Endometrial microvascular endothelial cells (primary cell): ENCODE measurements around the gene GAD2. TPM values are rescaled to one million over a fixed set of nuclear protein-coding genes. Genes with fewer than 3 reads are reported as not detected.

ENCODE experiments used
- in situ Hi-C: cut with HindIII; loops from 2 replicates; pipeline ENCODE4 v1.10.0; 2017; ENCODE audit warnings: low sequenced_read_pairs, low pct_unique_long_range_greater_than_20kb; ENCODE audit errors: inconsistent ontology term
- total RNA-seq: library from RNA; depleted of rRNA; stranded (reverse); fragments of >200 nt; gene quantifications from one replicate; pipeline ENCODE4 v1.2.3, GENCODE V29; 2015; ENCODE audit errors: inconsistent ontology term

GAD2 gene
- total RNA-seq, 1 donor from 2014 or later, result not detected

- in situ Hi-C loops, result no loop called here
Measured at GRCh38 chr10:26219676-26220075, 3.1 kb downstream of the GAD2 start.

- in situ Hi-C loops, result no loop called here
Measured at GRCh38 chr10:26220901-26221300, 4.3 kb downstream of the GAD2 start.

- in situ Hi-C loops, result no loop called here
Measured at GRCh38 chr10:26221541-26221940, 5.0 kb downstream of the GAD2 start.

- in situ Hi-C loops, result no loop called here
Measured at GRCh38 chr10:26222563-26222962, 6.0 kb downstream of the GAD2 start.

- in situ Hi-C loops, result no loop called here
Measured at GRCh38 chr10:26225322-26225721, 8.7 kb downstream of the GAD2 start.

GRCh38 chr10:26227786-26228185 lies 11.2 kb downstream of the GAD2 start:
- in situ Hi-C loops, result no loop called here

- in situ Hi-C loops, result no loop called here
Measured at GRCh38 chr10:26232174-26232573, 15.6 kb downstream of the GAD2 start.

GRCh38 chr10:26235761-26236160 lies 19.2 kb downstream of the GAD2 start:
- in situ Hi-C loops, result no loop called here

GRCh38 chr10:26238378-26238777 lies 21.8 kb downstream of the GAD2 start:
- in situ Hi-C loops, result no loop called here

- in situ Hi-C loops, result no loop called here
Measured at GRCh38 chr10:26242706-26243350, 26.3 kb downstream of the GAD2 start.

- in situ Hi-C loops, result no loop called here
Measured at GRCh38 chr10:26243351-26243720, 26.8 kb downstream of the GAD2 start.

GRCh38 chr10:26249681-26250080 lies 33.1 kb downstream of the GAD2 start:
- in situ Hi-C loops, result no loop called here

- in situ Hi-C loops, result no loop called here
Measured at GRCh38 chr10:26251925-26252324, 35.4 kb downstream of the GAD2 start.

GRCh38 chr10:26254616-26255015 lies 38.0 kb downstream of the GAD2 start:
- in situ Hi-C loops, result no loop called here

- in situ Hi-C loops, result no loop called here
Measured at GRCh38 chr10:26259341-26259740, 42.8 kb downstream of the GAD2 start.

GRCh38 chr10:26269754-26270153 lies 53.2 kb downstream of the GAD2 start:
- in situ Hi-C loops, result no loop called here

GRCh38 chr10:26274391-26274790 lies 57.8 kb downstream of the GAD2 start:
- in situ Hi-C loops, result no loop called here

- in situ Hi-C loops, result no loop called here
Measured at GRCh38 chr10:26278295-26278694, 61.7 kb downstream of the GAD2 start.

- in situ Hi-C loops, result no loop called here
Measured at GRCh38 chr10:26290236-26290635, 73.7 kb downstream of the GAD2 start.

- in situ Hi-C loops, result no loop called here
Measured at GRCh38 chr10:26291721-26292480, 75.3 kb downstream of the GAD2 start.

- in situ Hi-C loops, result no loop called here
Measured at GRCh38 chr10:26296360-26296759, 79.8 kb downstream of the GAD2 start.
